HG03378 (cell line): ENCODE measurements around the gene ENAH.

Experiments
- ATAC-seq: cut with Tn5 transposase; IDR thresholded peaks from one replicate; pipeline ENCODE4 v1.9.1; 2021; ENCODE audit warnings: mild to moderate bottlenecking, moderate library complexity; ENCODE audit not compliant: unreplicated experiment

ENAH gene

GRCh38 chr1:225445639-225446594 lies 207.0 kb downstream of the ENAH start:
- ATAC-seq = no peak

- no peak for ATAC-seq
Measured at GRCh38 chr1:225442123-225442505, 210.8 kb downstream of the ENAH start.

- ATAC-seq = no peak
Measured at GRCh38 chr1:225441314-225442122, 211.4 kb downstream of the ENAH start.

- no peak for ATAC-seq
Measured at GRCh38 chr1:225440380-225441221, 212.3 kb downstream of the ENAH start.

- ATAC-seq = no peak
Measured at GRCh38 chr1:225437710-225438437, 215.0 kb downstream of the ENAH start.
